Measurements from ENCODE around the gene ZNF747. TPM values are rescaled to one million over a fixed set of nuclear protein-coding genes. Genes with fewer than 3 reads are reported as not detected.

Gene ZNF747
- total RNA-seq, 4 donors from 2014 or later = 7.8 to 12.1 (median 10.1) TPM

DNA sequence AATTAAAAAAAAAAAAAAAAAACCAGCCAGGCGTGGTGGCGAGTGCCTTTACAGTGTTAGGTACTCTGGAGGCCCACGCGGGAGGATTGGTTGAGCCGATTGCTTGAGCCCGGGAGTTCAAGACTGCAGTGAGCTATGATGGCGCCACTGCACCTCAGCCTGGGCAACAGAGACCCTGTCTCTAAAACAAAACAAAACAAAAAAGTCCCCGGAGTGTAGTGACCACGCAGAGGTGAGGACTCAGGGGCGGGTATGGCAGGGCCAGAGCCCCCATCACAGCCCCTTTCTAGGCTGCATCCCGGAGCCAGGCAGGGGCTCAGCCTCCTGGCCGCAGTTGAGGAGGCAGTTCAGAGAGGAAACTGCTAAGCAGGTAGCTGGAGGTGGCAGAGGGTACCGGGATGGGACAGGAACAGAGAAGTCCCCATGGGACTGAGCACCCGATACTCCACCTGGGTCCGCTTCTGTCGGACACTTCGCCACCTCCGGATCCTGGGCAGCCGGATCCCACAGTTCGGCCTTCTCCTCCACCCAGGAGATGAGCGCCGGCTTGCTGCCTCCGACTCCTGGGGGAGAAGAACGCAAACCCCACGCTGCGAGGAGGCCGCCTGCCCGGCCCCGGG is 800 bp downstream of the ZNF747 start:
- TF ChIP-seq, protein P1, sequence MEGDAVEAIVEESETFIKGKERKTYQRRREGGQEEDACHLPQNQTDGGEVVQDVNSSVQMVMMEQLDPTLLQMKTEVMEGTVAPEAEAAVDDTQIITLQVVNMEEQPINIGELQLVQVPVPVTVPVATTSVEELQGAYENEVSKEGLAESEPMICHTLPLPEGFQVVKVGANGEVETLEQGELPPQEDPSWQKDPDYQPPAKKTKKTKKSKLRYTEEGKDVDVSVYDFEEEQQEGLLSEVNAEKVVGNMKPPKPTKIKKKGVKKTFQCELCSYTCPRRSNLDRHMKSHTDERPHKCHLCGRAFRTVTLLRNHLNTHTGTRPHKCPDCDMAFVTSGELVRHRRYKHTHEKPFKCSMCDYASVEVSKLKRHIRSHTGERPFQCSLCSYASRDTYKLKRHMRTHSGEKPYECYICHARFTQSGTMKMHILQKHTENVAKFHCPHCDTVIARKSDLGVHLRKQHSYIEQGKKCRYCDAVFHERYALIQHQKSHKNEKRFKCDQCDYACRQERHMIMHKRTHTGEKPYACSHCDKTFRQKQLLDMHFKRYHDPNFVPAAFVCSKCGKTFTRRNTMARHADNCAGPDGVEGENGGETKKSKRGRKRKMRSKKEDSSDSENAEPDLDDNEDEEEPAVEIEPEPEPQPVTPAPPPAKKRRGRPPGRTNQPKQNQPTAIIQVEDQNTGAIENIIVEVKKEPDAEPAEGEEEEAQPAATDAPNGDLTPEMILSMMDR (IDR thresholded peaks at IDR 0.05; ENCODE audit: low read depth) = no peak

DNA sequence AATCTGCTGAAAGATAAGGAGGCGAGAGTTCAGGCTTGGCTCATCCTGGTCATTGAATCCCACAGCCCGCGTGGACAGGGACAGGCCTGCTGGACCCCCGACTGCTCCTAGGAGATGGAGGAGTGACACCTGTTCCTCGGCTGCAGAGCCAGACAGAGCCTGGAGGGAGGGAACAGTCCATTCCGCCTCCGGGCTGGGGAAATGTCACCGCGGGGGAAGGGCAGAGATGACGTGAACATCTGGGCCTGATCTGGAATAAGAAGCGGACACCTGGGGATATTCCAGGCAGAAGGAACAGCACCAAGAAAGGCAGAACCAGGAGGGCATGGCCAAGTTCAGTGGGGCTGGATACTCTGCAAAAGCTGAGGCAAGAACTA is 1.5 kb downstream of the ZNF747 start:
- TF ChIP-seq, protein P1 (IDR thresholded peaks at IDR 0.05; ENCODE audit: low read depth) = no peak

- TF ChIP-seq, protein P1 (IDR thresholded peaks at IDR 0.05; ENCODE audit: low read depth) = no peak
Observed at GRCh38 chr16:30532285-30533145, 2.1 kb downstream of the ZNF747 start.

DNA sequence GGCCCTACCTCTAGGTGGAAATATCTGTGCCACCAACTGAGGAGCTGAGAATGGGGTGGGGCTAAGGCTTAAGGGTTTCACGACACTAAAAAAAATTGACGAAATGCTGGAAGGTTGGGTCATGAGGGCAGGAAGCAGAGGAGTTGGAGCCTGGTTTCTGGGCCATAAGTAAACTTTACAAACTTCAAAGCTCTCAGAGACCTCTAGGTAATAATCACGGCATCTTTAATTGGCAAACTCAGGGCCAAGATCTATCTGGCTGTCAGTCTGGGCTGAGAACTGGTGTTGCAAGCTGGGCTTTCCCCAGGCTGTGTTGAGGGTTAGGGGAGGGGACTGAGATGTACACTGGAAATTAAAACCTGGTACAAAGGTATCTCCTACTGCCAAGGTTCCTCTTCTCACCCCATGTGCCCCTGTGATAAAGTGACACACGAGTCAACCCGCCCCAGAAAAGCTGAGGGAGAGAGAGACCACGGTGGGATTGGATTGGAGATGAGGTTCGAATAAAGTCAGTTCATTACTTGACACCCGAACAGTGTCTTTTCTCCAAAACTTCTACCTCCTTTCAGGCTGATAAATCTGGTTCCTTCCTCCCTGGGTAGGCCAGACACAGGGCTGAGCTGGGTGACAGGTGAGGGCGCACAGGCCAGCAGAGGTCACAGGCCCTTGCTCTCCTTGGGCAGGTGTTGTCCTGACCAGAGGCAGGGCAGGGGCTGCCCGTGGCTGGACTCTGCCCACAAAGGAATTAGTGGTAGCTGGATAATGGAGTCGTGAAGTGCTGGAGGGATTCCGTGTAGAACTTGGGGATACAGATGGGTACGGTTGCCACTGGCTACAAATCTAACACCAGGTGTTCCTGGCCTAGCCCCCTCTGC is 4.3 kb downstream of the ZNF747 start:
- TF ChIP-seq, protein P1 (IDR thresholded peaks at IDR 0.05; ENCODE audit: low read depth) = no peak

DNA sequence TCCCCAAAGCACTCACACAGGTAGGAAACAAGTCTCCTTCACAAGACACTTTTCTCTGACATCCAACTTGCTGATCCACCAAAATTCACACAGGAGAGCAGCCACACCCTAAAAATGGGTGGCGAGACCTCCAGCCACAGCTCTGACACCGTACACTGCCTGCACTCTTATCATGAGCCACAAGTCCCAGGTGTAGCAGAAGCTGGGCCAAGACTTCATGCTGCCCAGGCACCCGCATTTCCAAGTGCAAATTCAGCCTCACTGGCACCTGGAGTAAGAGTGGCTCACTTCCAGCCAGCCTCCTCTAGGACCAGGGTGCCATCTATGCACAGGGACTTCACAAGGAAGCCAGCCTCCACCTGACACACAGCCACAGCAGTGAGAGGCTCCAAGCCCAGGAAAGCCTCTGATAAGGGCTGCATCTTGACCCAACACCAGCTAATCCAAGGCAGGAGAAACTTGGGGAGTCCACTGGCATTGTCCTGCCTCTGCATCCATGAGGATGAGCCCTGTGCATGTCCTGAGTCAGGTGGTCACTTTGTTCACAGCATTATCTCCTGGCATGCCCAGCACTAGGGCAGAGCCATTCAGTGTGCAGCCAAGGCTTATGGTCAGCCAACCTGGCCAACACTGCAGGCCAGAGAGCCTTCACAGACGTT is 5.7 kb downstream of the ZNF747 start:
- TF ChIP-seq, protein P1 (IDR thresholded peaks at IDR 0.05; ENCODE audit: low read depth) = no peak

DNA sequence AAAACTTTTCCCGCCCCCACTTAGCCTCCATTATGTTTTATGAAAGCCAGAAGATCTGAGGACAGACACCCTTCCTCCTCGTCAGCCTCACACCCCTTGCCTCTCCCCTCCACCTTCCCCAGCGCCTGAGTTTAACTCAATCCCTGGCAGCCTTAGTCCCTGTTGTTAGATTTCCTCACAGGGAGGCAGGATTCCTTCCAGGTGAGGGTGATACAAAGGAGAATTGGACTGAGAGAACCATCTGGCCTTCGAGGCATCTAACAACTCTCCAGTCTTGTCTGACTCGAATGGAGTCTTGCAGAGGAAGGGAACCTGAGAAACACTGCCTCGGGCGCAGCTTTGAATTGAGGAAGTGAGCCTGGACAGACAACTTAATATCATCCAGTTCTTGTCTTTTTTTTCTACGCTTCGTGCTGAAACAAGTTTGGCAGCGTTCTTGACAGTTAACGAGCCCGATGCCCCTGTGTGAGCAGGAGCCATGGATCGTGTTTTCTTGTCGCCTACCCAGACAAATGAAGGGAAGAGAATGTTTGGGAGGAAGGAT is 7.0 kb downstream of the ZNF747 start:
- TF ChIP-seq, protein P1 (IDR thresholded peaks at IDR 0.05; ENCODE audit: low read depth) = no peak

Data from subcutaneous adipose tissue (tissue), 4 donors.